Activated naive CD8-positive, alpha-beta T cell (primary cell): Measurements from ENCODE around the gene HIGD1A.

Source experiments
- H3K27ac Mint-ChIP-seq: one replicate; pipeline ENCODE4 v1.8.0; 2021; ENCODE audit warnings: mixed read lengths
- H3K27me3 Mint-ChIP-seq: one replicate; pipeline ENCODE4 v1.8.0; 2021; ENCODE audit warnings: mixed read lengths
- H3K36me3 Mint-ChIP-seq: one replicate; pipeline ENCODE4 v1.8.0; 2021; ENCODE audit warnings: mixed read lengths
- H3K4me1 Mint-ChIP-seq: one replicate; pipeline ENCODE4 v1.8.0; 2021; ENCODE audit warnings: low read depth, mixed read lengths
- H3K4me3 Mint-ChIP-seq: one replicate; pipeline ENCODE4 v1.8.0; 2021; ENCODE audit warnings: mild to moderate bottlenecking, mixed read lengths
- H3K9me3 Mint-ChIP-seq: one replicate; pipeline ENCODE4 v1.8.0; 2021; ENCODE audit warnings: low read depth, mixed read lengths

Gene HIGD1A

DNA sequence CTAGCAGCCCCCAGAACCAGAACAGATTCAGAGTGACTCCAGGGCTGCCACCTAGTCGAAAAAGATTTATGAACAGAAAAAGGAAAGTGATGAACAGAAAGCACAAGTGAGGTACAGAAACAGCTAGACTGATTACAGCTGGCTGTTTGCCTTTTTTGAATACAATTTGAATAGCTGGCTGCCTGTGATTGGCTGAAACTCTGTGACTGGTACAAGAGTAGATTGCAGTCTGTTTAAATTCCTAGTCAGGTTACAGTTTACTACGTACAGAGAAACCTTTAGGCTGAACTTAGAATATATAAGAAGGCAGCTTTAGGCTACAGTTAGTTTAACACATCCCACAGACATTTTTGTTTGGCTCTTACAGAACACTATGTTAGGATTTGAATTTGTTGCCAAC, 41.3 kb downstream of the HIGD1A start:
- Mint-ChIP-seq H3K4me1 (no peaks in the 10 kb centered on the region), H3K27ac (no peak overlapping the region), H3K36me3 (no peaks in the 10 kb centered on the region), H3K9me3 (no peaks in the 10 kb centered on the region), H3K27me3 (peaks cover 5% of the 10 kb centered on the region), H3K4me3 (no peak overlapping the region)

DNA sequence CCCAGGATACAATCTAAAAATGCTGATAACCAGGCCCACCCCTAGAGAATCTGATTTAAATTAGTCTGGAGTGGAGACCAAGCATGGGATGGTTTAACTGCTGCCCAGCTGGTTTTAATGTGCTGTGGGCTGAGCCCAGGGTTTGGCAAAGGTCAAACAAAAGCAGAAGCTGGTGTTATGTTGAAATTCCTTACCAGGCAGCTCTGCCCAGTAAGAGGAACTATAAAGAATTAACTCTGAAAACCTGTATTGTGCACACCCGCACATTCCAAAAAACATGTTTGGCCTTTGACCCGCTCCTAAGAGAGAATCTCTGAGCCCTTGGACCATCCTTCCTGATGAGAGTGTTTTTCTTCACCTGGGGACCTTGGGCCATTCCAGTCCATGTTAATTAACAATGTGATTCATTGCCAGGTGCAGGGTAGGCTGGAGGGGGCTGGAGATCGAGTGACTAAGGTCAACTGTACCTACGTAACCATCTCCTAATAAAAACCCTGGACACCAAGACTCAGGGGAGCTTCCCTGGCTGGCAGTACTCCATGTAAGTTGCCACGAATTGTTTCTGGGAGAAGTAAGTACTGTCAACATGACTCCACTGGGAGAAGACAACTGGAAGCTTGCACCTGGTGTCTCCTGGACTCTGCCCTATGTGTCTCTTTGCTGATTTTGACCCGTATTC, 42.1 kb downstream of the HIGD1A start:
- H3K4me3 Mint-ChIP-seq = no peak overlapping the region
- no peak overlapping the region for H3K27ac Mint-ChIP-seq
- H3K36me3 Mint-ChIP-seq = no peaks in the 10 kb centered on the region

GRCh38 chr3:42758126-42758525, 46.2 kb downstream of the HIGD1A start:
- no peaks in the 10 kb centered on the region for H3K9me3 Mint-ChIP-seq
- no peaks in the 10 kb centered on the region for H3K4me1 Mint-ChIP-seq

More for the DNA sequence above, 42.1 kb downstream of the HIGD1A start:
- Mint-ChIP-seq H3K4me1 (no peaks in the 10 kb centered on the region), H3K27me3 (peaks cover 5% of the 10 kb centered on the region), H3K9me3 (no peaks in the 10 kb centered on the region)

DNA sequence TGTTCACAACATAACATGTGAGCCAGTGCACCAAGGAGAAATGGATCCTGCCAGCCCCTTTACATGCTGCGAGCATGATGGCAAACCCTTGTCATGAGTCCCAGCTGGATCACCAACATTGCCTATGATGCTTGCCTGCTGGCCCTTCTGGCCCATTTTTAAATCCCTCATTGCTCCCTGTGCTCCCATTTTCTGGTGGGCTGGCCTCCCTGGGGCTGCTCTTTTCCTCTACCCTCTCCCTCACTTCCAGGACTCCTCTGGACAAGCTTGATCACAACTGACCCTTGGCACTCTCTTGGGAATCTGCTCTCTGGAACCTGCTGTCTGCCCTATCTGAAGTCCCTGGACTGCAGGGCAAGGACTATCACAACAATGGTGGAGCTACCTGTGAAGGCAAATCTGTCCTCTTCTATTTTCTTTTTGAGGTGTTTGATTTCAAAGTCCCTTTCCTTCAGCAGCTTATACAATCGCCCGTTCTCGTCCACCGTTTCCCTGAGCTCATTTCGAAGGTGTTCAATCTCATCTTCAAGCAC, 47.5 kb downstream of the HIGD1A start:
- Mint-ChIP-seq H3K4me3 (no peak overlapping the region), H3K27ac (no peak overlapping the region), H3K36me3 (peaks cover 2% of the 10 kb centered on the region), H3K4me1 (no peaks in the 10 kb centered on the region), H3K9me3 (no peaks in the 10 kb centered on the region), H3K27me3 (peaks cover 5% of the 10 kb centered on the region)

More at GRCh38 chr3:42758126-42758525, 46.2 kb downstream of the HIGD1A start:
- Mint-ChIP-seq H3K27ac (no peak overlapping the region), H3K36me3 (peaks cover 2% of the 10 kb centered on the region), H3K4me3 (no peak overlapping the region), H3K27me3 (peaks cover 5% of the 10 kb centered on the region)

DNA sequence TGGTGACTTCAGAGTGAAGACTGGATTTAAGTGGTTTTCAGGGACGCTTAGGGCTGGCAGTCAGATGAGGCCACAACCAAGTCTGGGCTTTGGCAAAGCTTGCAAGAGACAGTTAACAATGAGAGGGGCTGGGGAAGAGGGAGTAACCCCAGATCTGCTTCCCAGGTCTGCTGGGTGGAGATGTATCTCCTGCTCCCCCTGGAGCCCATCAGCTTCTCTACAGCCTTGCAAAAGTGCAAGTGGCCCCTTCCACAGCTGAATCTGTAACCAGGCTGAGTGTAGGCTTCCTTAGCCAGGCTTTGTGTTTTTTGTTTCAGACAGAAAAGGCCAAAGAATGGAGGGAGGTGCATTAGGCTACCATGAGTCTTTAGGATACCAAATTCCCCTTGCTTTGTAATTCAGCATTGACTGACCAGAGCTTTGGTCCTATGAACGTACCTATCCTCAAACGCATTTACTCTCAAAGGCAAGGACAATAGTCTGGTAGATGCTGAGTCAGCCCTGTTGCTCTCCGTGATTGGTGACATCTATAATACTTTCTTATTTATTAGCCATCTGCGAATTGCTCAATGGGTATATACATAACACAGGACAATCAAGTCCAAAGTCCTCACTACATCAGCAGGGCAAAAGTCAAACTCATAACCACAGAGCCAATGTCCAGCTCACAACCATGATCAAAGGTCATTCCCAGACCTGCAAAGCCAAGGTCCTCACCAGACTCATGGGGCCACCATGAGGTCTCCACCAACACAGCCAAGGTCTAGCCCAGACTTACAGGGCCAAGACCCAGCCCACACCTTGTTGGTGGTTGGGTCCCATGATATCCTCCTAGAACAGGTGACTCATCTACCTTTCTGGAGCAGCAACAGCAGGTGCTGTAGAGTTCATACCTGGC, 48.4 kb downstream of the HIGD1A start:
- H3K27ac Mint-ChIP-seq = no peak overlapping the region
- peaks cover 5% of the 10 kb centered on the region for H3K27me3 Mint-ChIP-seq
- H3K36me3 Mint-ChIP-seq = peaks cover 2% of the 10 kb centered on the region
- no peaks in the 10 kb centered on the region for H3K4me1 Mint-ChIP-seq
- H3K4me3 Mint-ChIP-seq = no peak overlapping the region
- H3K9me3 Mint-ChIP-seq = no peaks in the 10 kb centered on the region

DNA sequence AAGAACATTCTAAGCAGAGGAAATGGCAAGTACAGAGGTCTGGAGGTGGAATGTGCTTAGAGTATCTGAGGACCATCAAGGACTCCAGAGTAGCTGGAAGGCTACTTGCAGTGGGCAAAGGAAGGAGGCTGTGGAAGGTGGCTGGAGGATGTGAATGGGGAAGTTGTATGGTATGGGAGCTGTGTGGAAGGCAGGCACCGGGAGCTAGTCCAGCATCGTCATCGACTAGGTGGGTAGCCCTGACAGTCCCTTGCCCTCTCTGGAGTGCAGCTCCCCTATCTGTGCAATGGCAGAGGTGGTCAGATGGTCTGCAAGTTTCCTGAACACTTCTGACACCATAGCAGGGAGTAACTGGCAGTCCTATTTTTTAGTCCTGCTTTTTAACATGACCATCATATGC, 50.5 kb downstream of the HIGD1A start:
- Mint-ChIP-seq H3K36me3 (peaks cover 2% of the 10 kb centered on the region), H3K9me3 (no peaks in the 10 kb centered on the region), H3K4me1 (peaks cover 4% of the 10 kb centered on the region), H3K4me3 (no peak overlapping the region), H3K27ac (no peak overlapping the region), H3K27me3 (peaks cover 5% of the 10 kb centered on the region)

DNA sequence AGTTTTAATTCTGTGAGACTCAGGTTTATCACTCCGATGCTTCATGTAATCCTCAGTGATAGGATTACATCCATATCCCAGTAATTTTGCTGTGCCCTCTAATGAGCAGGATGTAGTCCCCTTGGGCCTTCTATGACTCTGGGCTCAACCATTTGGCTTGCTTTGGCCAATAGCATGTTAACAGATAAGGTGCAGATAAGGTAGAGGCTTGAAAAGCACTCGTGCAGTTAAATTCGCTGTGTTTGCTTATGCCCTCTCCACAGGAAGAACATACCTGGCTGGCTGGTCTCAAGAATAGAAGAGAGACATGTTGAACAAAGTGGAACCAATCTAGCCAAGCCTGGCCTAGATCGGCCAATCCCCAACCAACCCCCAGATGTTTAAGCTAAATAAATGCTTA, 51.3 kb downstream of the HIGD1A start:
- Mint-ChIP-seq H3K4me1 (peaks cover 10% of the 10 kb centered on the region), H3K4me3 (no peak overlapping the region), H3K27ac (no peak overlapping the region)

GRCh38 chr3:42752441-42752840, 51.8 kb downstream of the HIGD1A start:
- Mint-ChIP-seq H3K9me3 (no peaks in the 10 kb centered on the region), H3K27me3 (no peaks in the 10 kb centered on the region), H3K4me1 (peaks cover 15% of the 10 kb centered on the region), H3K27ac (no peak overlapping the region), H3K4me3 (no peak overlapping the region), H3K36me3 (peaks cover 2% of the 10 kb centered on the region)

More for the DNA sequence above, 51.3 kb downstream of the HIGD1A start:
- H3K27me3 Mint-ChIP-seq = no peaks in the 10 kb centered on the region
- H3K36me3 Mint-ChIP-seq = peaks cover 2% of the 10 kb centered on the region
- H3K9me3 Mint-ChIP-seq = no peaks in the 10 kb centered on the region

GRCh38 chr3:42751609-42752008, 52.7 kb downstream of the HIGD1A start:
- no peak overlapping the region for H3K4me3 Mint-ChIP-seq
- no peak overlapping the region for H3K27ac Mint-ChIP-seq
- no peaks in the 10 kb centered on the region for H3K36me3 Mint-ChIP-seq
- H3K27me3 Mint-ChIP-seq = no peaks in the 10 kb centered on the region
- H3K4me1 Mint-ChIP-seq = peaks cover 21% of the 10 kb centered on the region
- no peaks in the 10 kb centered on the region for H3K9me3 Mint-ChIP-seq

GRCh38 chr3:42750834-42751233, 53.5 kb downstream of the HIGD1A start:
- no peaks in the 10 kb centered on the region for H3K9me3 Mint-ChIP-seq
- H3K36me3 Mint-ChIP-seq = no peaks in the 10 kb centered on the region
- H3K27me3 Mint-ChIP-seq = no peaks in the 10 kb centered on the region
- no peak overlapping the region for H3K27ac Mint-ChIP-seq
- H3K4me1 Mint-ChIP-seq = peaks cover 22% of the 10 kb centered on the region
- H3K4me3 Mint-ChIP-seq = no peak overlapping the region

DNA sequence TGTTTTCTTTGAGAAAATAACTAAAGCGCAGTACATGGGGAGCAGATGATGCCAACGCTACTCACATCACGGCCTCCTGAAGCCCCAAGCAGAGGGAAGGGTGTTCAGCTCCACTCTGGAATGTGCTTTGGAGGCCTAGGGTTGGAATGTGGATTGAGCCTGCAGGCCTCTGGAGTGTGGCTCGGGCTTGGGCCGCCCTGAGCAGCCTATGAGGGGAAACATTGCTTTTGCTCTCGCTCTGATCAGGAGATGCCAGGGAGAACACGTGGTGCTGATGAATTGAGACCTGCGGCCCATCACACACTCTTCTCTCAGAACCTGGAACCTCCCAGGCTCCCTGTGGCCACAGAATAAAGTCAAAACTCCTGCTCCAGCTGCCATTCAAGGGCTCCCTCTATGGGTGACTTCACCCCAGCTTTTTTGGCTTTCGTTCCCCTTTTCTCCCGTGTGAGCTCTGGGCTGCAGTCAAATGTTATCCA, 54.5 kb downstream of the HIGD1A start:
- no peak overlapping the region for H3K27ac Mint-ChIP-seq
- peaks cover 22% of the 10 kb centered on the region for H3K4me1 Mint-ChIP-seq

DNA sequence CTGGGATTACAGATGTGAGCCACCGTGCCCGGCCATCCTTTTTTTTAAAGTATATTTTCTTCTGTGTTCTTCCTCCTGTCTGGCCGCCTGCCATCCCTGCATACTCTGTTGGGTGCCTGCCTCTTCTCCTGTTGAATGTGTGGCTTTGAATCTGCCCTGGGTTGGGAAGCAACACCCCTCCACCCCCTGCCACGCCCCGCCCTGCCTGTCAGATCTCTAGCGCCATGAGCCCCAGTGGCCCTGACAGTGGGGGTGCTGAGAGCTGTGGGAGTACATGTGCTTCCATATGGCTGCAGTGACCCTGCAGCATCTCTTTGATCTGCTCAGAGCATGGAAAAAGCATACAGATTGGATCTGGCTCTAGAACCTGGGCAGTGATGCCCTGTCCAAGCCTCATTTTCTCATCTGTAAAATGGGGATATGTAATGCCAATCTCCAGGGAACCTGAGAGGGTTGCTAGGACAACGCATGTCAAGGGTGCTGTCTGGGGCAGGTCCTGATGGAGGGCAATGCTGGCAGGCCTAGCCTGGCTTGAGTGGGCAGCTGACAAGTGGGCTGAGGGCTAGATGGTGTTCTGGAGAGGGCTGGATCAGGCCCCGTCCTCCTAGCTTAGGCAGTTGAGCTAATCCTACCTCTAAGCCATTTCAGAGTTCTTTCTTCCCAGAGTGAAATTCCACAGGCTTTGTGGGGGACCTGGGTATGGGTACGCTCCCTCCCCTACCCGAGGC, 55.1 kb downstream of the HIGD1A start:
- H3K27ac Mint-ChIP-seq = no peak overlapping the region
- H3K27me3 Mint-ChIP-seq = no peaks in the 10 kb centered on the region
- no peaks in the 10 kb centered on the region for H3K9me3 Mint-ChIP-seq
- H3K36me3 Mint-ChIP-seq = no peaks in the 10 kb centered on the region
- peaks cover 22% of the 10 kb centered on the region for H3K4me1 Mint-ChIP-seq
- no peak overlapping the region for H3K4me3 Mint-ChIP-seq

More for the DNA sequence above, 54.5 kb downstream of the HIGD1A start:
- Mint-ChIP-seq H3K27me3 (no peaks in the 10 kb centered on the region), H3K9me3 (no peaks in the 10 kb centered on the region), H3K36me3 (no peaks in the 10 kb centered on the region), H3K4me3 (no peak overlapping the region)

DNA sequence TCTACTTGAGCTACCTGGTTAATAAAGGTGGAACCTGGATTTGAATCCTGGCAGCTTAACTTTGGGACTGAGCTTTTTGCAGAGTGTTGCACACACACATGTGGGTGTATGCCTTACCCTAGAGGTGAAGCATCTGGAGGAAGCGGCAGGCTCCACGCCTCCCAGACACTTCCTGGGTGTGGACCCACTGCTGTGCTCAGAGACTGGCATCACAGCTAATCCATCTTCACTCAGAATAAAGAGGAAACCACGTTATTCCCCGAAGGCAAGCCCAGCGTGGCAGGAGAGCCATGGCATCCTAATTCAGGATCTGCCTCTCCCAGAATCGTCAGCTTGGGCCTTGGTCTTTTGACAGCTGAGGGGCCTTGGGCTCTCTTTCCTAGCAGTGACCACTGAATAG, 56.7 kb downstream of the HIGD1A start:
- H3K9me3 Mint-ChIP-seq = no peaks in the 10 kb centered on the region
- no peaks in the 10 kb centered on the region for H3K36me3 Mint-ChIP-seq
- H3K4me3 Mint-ChIP-seq = no peak overlapping the region
- H3K27me3 Mint-ChIP-seq = no peaks in the 10 kb centered on the region
- peaks cover 22% of the 10 kb centered on the region for H3K4me1 Mint-ChIP-seq
- H3K27ac Mint-ChIP-seq = no peak overlapping the region

DNA sequence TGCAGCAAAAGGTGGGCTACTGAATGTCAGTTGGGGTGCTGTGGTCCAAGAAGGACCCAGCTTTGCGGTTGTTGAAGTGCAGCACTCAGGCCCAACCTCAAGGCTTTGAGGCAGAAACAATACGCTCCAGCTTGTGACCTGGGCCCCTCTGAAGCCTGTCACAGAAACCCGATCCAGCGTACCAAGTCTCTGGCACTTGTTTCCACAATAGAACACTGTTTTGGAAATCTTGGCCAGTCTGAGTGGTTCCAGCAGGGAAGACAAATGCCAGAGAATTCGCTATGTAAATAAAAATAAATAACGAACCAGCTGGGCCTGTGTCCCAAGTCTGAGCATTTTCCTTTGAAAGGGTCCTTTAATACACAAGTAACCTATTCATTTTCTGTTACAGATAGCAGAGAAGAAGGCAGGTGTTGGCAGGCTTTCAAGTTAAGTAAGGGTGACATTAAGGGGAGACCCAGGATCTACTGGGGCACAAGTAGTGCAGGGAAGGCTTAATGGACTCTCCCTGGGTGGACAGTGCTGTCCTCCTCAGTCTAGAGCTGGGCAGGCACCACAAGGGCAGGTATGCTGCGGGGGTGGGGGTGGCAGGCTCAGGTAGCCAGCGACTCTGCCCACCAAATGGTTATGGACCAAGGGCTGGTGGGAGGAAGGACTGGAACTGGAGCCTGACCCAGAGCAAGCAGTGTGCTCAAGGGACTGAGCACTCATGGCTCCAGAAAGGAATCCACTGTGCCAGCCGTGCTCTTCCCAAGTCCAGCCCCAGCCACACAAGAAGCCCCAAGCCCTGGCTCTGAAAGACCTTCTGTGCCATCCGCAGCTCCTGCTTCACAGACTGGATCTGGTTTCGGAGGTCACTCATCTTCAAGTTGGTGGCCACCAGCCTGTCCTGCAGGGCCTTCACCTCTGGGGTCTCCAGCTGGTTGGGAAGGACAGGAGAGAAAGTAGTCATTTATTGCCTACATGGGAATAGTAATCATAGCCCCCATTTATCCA, 57.5 kb downstream of the HIGD1A start:
- H3K4me1 Mint-ChIP-seq = peaks cover 22% of the 10 kb centered on the region
- no peak overlapping the region for H3K27ac Mint-ChIP-seq
- no peaks in the 10 kb centered on the region for H3K9me3 Mint-ChIP-seq
- no peaks in the 10 kb centered on the region for H3K36me3 Mint-ChIP-seq
- no peaks in the 10 kb centered on the region for H3K27me3 Mint-ChIP-seq
- no peak overlapping the region for H3K4me3 Mint-ChIP-seq
